ENCODE data around the gene ITGB5.

ITGB5 gene

GRCh38 chr3:124887177-124887931, at the start of gene ITGB5:
Gene ITGB5, minus strand, starts transcription at chr3:124887365. Its CDS starts 365 bp downstream, at chr3:124887000.
- H3K4me3 ChIP-seq (replicated peaks; ENCODE audit: low read depth, low read length): peak within 1 kb of the TSS; percentile 65
- DNase-seq (ENCODE audit: extremely low read depth, low read depth): no peak

GRCh38 chr3:124935794-124936542, 48.8 kb upstream of the ITGB5 start:
- no peak overlapping the region for H3K4me3 ChIP-seq (replicated peaks; ENCODE audit: low read depth, low read length)
- no peak for TF ChIP-seq CTCF (IDR thresholded peaks at IDR 0.05; ENCODE audit: low read depth, low read length, missing control alignments)
- no peak for DNase-seq (ENCODE audit: extremely low read depth, low read depth)

More at GRCh38 chr3:124887177-124887931, at the start of gene ITGB5:
- no peak for TF ChIP-seq CTCF (IDR thresholded peaks at IDR 0.05; ENCODE audit: low read depth, low read length, missing control alignments)

GRCh38 chr3:124935264-124935663, 48.1 kb upstream of the ITGB5 start:
- H3K4me3 ChIP-seq (replicated peaks; ENCODE audit: low read depth, low read length): no peak overlapping the region
- TF ChIP-seq CTCF (IDR thresholded peaks at IDR 0.05; ENCODE audit: low read depth, low read length, missing control alignments): no peak
- DNase-seq (ENCODE audit: extremely low read depth, low read depth): no peak

GRCh38 chr3:124934577-124934976, 47.4 kb upstream of the ITGB5 start, which contains the start of gene MUC13:
Gene MUC13, minus strand, starts transcription at chr3:124934751. Its CDS starts 39 bp downstream, at chr3:124934712.
- DNase-seq (ENCODE audit: extremely low read depth, low read depth): no peak

GRCh38 chr3:124928333-124929202, 41.4 kb upstream of the ITGB5 start:
- TF ChIP-seq CTCF (IDR thresholded peaks at IDR 0.05; ENCODE audit: low read depth, low read length, missing control alignments): peak; percentile 71
- peak; percentile 61 for DNase-seq (ENCODE audit: extremely low read depth, low read depth)
- no peak overlapping the region for H3K4me3 ChIP-seq (replicated peaks; ENCODE audit: low read depth, low read length)

More at GRCh38 chr3:124934577-124934976, 47.4 kb upstream of the ITGB5 start, which contains the start of gene MUC13:
- no peak within 1 kb of the TSS for H3K4me3 ChIP-seq (replicated peaks; ENCODE audit: low read depth, low read length)
- TF ChIP-seq CTCF (IDR thresholded peaks at IDR 0.05; ENCODE audit: low read depth, low read length, missing control alignments): no peak

- no peak for TF ChIP-seq CTCF (IDR thresholded peaks at IDR 0.05; ENCODE audit: low read depth, low read length, missing control alignments)
- no peak for DNase-seq (ENCODE audit: extremely low read depth, low read depth)
- no peak overlapping the region for H3K4me3 ChIP-seq (replicated peaks; ENCODE audit: low read depth, low read length)
Observed at GRCh38 chr3:124927574-124928045, 40.4 kb upstream of the ITGB5 start.
